HepG2 (cell line): ENCODE measurements around the gene LYRM4. TPM values are rescaled to one million over a fixed set of nuclear protein-coding genes. Genes with fewer than 3 reads are reported as not detected.

ENCODE experiments used
- CHCHD3 ChIP-seq: sonication (generic); formaldehyde crosslinking; IDR thresholded peaks from 2 replicates; pipeline ENCODE4 v1.8.0; 2022; ENCODE audit warnings: mild to moderate bottlenecking, missing genetic modification reagents, moderate library complexity
- FOSL2 ChIP-seq: sonication (generic); formaldehyde crosslinking; IDR thresholded peaks from 2 replicates; pipeline ENCODE4 v1.4.0; 2020; ENCODE audit warnings: missing genetic modification reagents
- HOXA5 ChIP-seq: sonication (generic); formaldehyde crosslinking; IDR thresholded peaks from 2 replicates; pipeline ENCODE4 v1.4.0; 2020; ENCODE audit warnings: missing genetic modification reagents
- KLF12 ChIP-seq: sonication (generic); formaldehyde crosslinking; IDR thresholded peaks from 2 replicates; pipeline ENCODE4 v1.4.0; 2020; ENCODE audit warnings: missing genetic modification reagents, borderline replicate concordance
- MAX ChIP-seq: IDR thresholded peaks from 2 replicates; pipeline ENCODE4 v1.6.1; 2012; ENCODE audit warnings: inconsistent platforms
- MED13 ChIP-seq: sonication (generic); formaldehyde crosslinking; IDR thresholded peaks from 2 replicates; pipeline ENCODE4 v1.5.0; 2020; ENCODE audit warnings: missing genetic modification reagents
- NKX3-1 ChIP-seq: sonication (generic); formaldehyde crosslinking; IDR thresholded peaks from 2 replicates; pipeline ENCODE4 v1.5.0; 2020; ENCODE audit warnings: missing genetic modification reagents
- NONO ChIP-seq, 2 experiments: fragments of 450-650 bp in 1 of 2; sonication (generic) in 1 of 2; formaldehyde crosslinking in 1 of 2; IDR thresholded peaks in 1 of 2; conservative IDR thresholded peaks in 1 of 2; 2 replicates each; pipeline versions ENCODE4 v1.6.1 to v1.8.0; 2017 to 2022; ENCODE audit warnings: mild to moderate bottlenecking in 1 of 2, missing genetic modification reagents in 1 of 2, moderate library complexity in 1 of 2
- NR2C2 ChIP-seq: sonication (generic); formaldehyde crosslinking; IDR thresholded peaks from 2 replicates; pipeline ENCODE4 v1.4.0; 2020; ENCODE audit warnings: missing genetic modification reagents, mild to moderate bottlenecking, moderate library complexity, borderline replicate concordance
- SKIL ChIP-seq: sonication (generic); formaldehyde crosslinking; IDR thresholded peaks from 2 replicates; pipeline ENCODE4 v1.8.0; 2022; ENCODE audit warnings: missing genetic modification reagents, mild to moderate bottlenecking, moderate library complexity, borderline replicate concordance
- SMAD1 ChIP-seq: sonication (generic); formaldehyde crosslinking; IDR thresholded peaks from 2 replicates; pipeline ENCODE4 v1.4.0; 2020; ENCODE audit warnings: missing genetic modification reagents, low read depth, mild to moderate bottlenecking, borderline replicate concordance
- THAP11 ChIP-seq: IDR thresholded peaks from 2 replicates; pipeline ENCODE4 v1.6.1; 2016; ENCODE audit warnings: missing biosample characterization, missing genetic modification reagents
- ZFP36L2 ChIP-seq: sonication (generic); formaldehyde crosslinking; IDR thresholded peaks from 2 replicates; pipeline ENCODE4 v1.4.0; 2020; ENCODE audit warnings: missing genetic modification reagents
- ZFP90 ChIP-seq: sonication (generic); formaldehyde crosslinking; IDR thresholded peaks from 2 replicates; pipeline ENCODE4 v1.8.0; 2022; ENCODE audit warnings: missing genetic modification reagents, mild to moderate bottlenecking, inconsistent platforms, borderline replicate concordance
- ZNF138 ChIP-seq: sonication (generic); formaldehyde crosslinking; IDR thresholded peaks from 2 replicates; pipeline ENCODE4 v1.5.0; 2020; ENCODE audit warnings: mild to moderate bottlenecking, low read depth, missing genetic modification reagents
- ZNF296 ChIP-seq: sonication (generic); formaldehyde crosslinking; conservative IDR thresholded peaks from 2 replicates; pipeline ENCODE4 v1.5.0; 2020; ENCODE audit warnings: mild to moderate bottlenecking, missing genetic modification reagents
- ZNF331 ChIP-seq: sonication (generic); formaldehyde crosslinking; IDR thresholded peaks from 2 replicates; pipeline ENCODE4 v1.4.0; 2020; ENCODE audit warnings: missing genetic modification reagents
- ZNF337 ChIP-seq: sonication (generic); formaldehyde crosslinking; IDR thresholded peaks from 2 replicates; pipeline ENCODE4 v1.5.1; 2020; ENCODE audit warnings: missing genetic modification reagents, low read depth, mild to moderate bottlenecking, borderline replicate concordance
- ZNF503 ChIP-seq: sonication (generic); formaldehyde crosslinking; IDR thresholded peaks from 2 replicates; pipeline ENCODE4 v1.4.0; 2020; ENCODE audit warnings: missing genetic modification reagents
- ZNF547 ChIP-seq: sonication (generic); formaldehyde crosslinking; IDR thresholded peaks from 2 replicates; pipeline ENCODE4 v1.5.1; 2020; ENCODE audit warnings: mild to moderate bottlenecking, missing genetic modification reagents
- ZNF549 ChIP-seq: sonication (generic); formaldehyde crosslinking; IDR thresholded peaks from 2 replicates; pipeline ENCODE4 v1.5.0; 2020; ENCODE audit warnings: missing genetic modification reagents
- ZNF7 ChIP-seq: IDR thresholded peaks from 2 replicates; pipeline ENCODE4 v1.6.1; 2016; ENCODE audit warnings: missing biosample characterization, missing genetic modification reagents
- ZNF891 ChIP-seq: sonication (generic); formaldehyde crosslinking; IDR thresholded peaks from 2 replicates; pipeline ENCODE4 v1.5.0; 2020; ENCODE audit warnings: mild to moderate bottlenecking, missing genetic modification reagents
- ZSCAN5A ChIP-seq: sonication (generic); formaldehyde crosslinking; IDR thresholded peaks from 2 replicates; pipeline ENCODE4 v1.8.0; 2022; ENCODE audit warnings: mild to moderate bottlenecking, missing genetic modification reagents, borderline replicate concordance
- polyA plus RNA-seq, 8 experiments: library from polyadenylated mRNA; depleted of rRNA in 3 of 8; stranded (reverse) in 7 of 8; unstranded in 1 of 8; fragments of >200 nt; fragmentation: Illumina TruSeq in 4 of 8; extraction: Trizol in 4 of 8; gene quantifications; 2 replicates each; pipeline versions ENCODE4 v1.2.1 to v1.2.3, GENCODE V29; 2011 to 2016; ENCODE audit warnings: low read depth in 4 of 8, missing spikeins in 1 of 8, mixed read lengths in 1 of 8; ENCODE audit not compliant: insufficient read depth in 1 of 8
- total RNA-seq, 5 experiments: library from RNA; depleted of rRNA; stranded (reverse); fragments of >200 nt; fragmentation: Illumina TruSeq; extraction: Trizol; gene quantifications; 2 replicates each; pipeline ENCODE4 v1.2.3, GENCODE V29; 2016; ENCODE audit warnings: low read depth in 1 of 5

Gene LYRM4
- total and polyA plus RNA-seq, 2 of the 13 experiments (the other 11 are each of a cell fraction or from before 2014, with no cell fraction given): 64.6 to 67.5 TPM

GRCh38 chr6:5084360-5084780 is 176.4 kb downstream of the LYRM4 start (continued):
- TF ChIP-seq MAX (peak; percentile 65), FOSL2 (no peak), HOXA5 (peak; percentile 62), CHCHD3 (CRISPR knock-in tag) (0 out of 2 replicates have a peak, but pooled peaks have one; percentile 83), ZSCAN5A (CRISPR knock-in tag) (no peak), ZNF138 (CRISPR knock-in tag) (no peak; the same call in 1 of the 2 replicates), NKX3-1 (CRISPR knock-in tag) (no peak), SMAD1 (CRISPR knock-in tag) (no peak), ZNF547 (CRISPR knock-in tag) (peak; percentile 94), ZNF549 (CRISPR knock-in tag) (0 out of 2 replicates have a peak, but pooled peaks have one; percentile 61), ZNF296 (CRISPR knock-in tag) (no peak), NONO (IDR thresholded peaks at IDR 0.05) (no peak), NONO (CRISPR knock-in tag; conservative IDR thresholded peaks at IDR 0.05) (0 out of 2 replicates have a peak, but pooled peaks have one; percentile 10), ZNF331 (peak; percentile 9; the same call in 1 of the 2 replicates), ZNF337 (CRISPR knock-in tag) (0 out of 2 replicates have a peak, but pooled peaks have one; percentile 45), THAP11 (CRISPR knock-in tag) (peak; percentile 18; the same call in 1 of the 2 replicates), ZNF891 (CRISPR knock-in tag) (0 out of 2 replicates have a peak, but pooled peaks have one; percentile 79), ZFP90 (CRISPR knock-in tag) (peak; percentile 23; the same call in 1 of the 2 replicates), NR2C2 (CRISPR knock-in tag) (no peak), MED13 (CRISPR knock-in tag) (0 out of 2 replicates have a peak, but pooled peaks have one; percentile 25), ZNF7 (CRISPR knock-in tag) (no peak), SKIL (no peak), KLF12 (CRISPR knock-in tag) (peak; percentile 90; the same call in 1 of the 2 replicates), ZFP36L2 (no peak), ZNF503 (CRISPR knock-in tag) (0 out of 2 replicates have a peak, but pooled peaks have one; percentile 31)
